ENCODE data around the gene AFF3. TPM values are rescaled to one million over a fixed set of nuclear protein-coding genes. Genes with fewer than 3 reads are reported as not detected.
"Not testable (repeated sequence)": the region's sequence is repeated elsewhere in the genome, so short reads cannot be mapped to it uniquely, and the experiment has no call there.

Gene AFF3
- total RNA-seq, 4 donors from 2014 or later = 3.1 to 5.0 (median 3.7) TPM

DNA sequence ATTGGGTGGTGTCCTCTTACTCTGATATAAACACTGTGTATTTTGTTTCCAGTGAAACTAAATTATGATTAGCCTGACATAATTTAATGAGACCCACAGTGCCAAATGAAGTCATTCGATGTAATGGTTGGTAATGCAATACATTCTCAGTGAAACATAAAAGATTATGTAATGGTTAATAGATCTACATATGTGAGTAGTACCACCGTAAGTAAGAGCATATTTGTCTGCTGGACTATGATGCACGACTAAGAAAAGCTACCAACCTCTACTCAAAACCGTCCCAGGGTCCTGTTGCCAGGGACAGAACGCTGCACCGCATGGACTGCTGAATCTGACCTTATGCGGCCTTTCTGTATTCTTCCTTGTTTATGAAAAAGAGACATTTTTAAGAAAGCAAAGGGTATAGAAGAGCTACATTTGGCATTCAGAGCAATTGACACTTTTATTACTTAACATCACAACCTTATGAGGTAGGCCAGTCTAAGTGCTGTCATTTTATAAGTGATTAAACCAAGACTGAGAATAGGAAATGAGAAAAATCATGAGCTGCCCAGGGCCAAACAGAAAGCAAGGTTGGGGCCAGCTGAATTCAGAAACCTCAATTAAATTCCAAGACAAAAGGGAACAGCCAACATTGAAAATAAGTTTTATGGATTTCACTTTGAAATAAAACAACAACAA is 44.6 kb downstream of the AFF3 start:
- not testable (repeated sequence) for H3K27me3 ChIP-seq; DNase-seq (ENCODE audit: low spot score in 2 of 2)
- no CpG with 5 or more reads among the region's 7 CpGs for WGBS

GRCh38 chr2:100095845-100096244 is 46.5 kb downstream of the AFF3 start:
- not testable (repeated sequence) for H3K4me3 ChIP-seq; H3K4me1 ChIP-seq; DNase-seq (ENCODE audit: low spot score in 2 of 2); H3K9me3 ChIP-seq; H3K27ac ChIP-seq; H3K27me3 ChIP-seq; H3K36me3 ChIP-seq
- WGBS = 95% methylated on average over 8 of the region's 10 CpGs

More for the DNA sequence above, 44.6 kb downstream of the AFF3 start:
- H3K9me3 ChIP-seq, H3K27ac ChIP-seq, H3K36me3 ChIP-seq, H3K4me3 ChIP-seq, H3K4me1 ChIP-seq: not testable (repeated sequence)

DNA sequence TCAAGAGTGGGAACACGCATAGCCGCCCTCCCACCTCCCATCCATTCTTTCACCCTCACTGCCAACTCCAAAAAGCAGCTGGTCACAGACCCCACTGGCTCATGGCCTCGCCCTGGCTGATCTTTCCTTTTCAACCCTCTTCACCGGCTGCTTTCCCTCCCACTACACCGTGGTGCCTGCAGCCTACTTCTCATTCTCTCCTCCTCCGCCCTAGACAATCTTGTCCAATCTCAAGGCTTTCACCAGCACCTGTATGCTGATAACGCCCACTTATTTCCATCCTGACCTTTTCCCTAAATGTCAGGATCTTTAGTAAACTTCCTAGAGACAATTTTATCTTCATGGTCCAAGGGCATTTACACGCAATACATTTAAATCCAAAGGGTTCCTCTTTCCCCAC is 50.6 kb downstream of the AFF3 start:
- WGBS = 86% methylated on average over 6 of the region's 8 CpGs
- not testable (repeated sequence) for H3K9me3 ChIP-seq; DNase-seq (ENCODE audit: low spot score in 2 of 2); H3K27me3 ChIP-seq; H3K36me3 ChIP-seq; H3K27ac ChIP-seq; H3K4me3 ChIP-seq; H3K4me1 ChIP-seq

DNA sequence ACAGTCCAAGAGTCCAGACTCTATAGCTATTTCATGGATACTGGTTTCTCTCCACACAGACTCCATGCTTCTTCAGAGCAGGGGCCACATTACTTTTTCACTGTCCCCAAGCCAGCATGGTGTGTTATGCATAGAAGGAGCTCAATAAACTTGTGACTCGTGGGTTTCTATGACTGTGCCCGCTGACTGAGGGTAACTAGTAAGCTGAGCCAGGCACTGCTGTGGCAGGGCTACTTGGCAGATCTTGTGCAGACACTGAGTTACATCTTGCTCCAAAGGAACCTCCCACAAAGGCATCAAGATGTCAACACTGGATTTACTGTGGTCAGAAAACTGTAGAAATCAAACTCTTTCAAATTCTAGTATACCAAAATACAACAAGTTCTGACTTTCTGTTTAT is 56.6 kb downstream of the AFF3 start:
- not testable (repeated sequence) for DNase-seq (ENCODE audit: low spot score in 2 of 2); H3K9me3 ChIP-seq; H3K36me3 ChIP-seq; H3K4me3 ChIP-seq; H3K4me1 ChIP-seq; H3K27me3 ChIP-seq; H3K27ac ChIP-seq
- 83% methylated on average over 2 of the region's 2 CpGs for WGBS

- H3K27ac ChIP-seq = peak overlapping the region; percentile 24
- H3K9me3 ChIP-seq; H3K4me3 ChIP-seq; DNase-seq (ENCODE audit: low spot score in 2 of 2); H3K27me3 ChIP-seq; H3K36me3 ChIP-seq; H3K4me1 ChIP-seq: not testable (repeated sequence)
- 65% methylated on average over 16 of the region's 17 CpGs for WGBS
These were observed 58.8 kb downstream of the AFF3 start for GRCh38 chr2:100083421-100084216.

- DNase-seq (ENCODE audit: low spot score in 2 of 2); H3K9me3 ChIP-seq; H3K27me3 ChIP-seq; H3K27ac ChIP-seq; H3K4me1 ChIP-seq; H3K4me3 ChIP-seq; H3K36me3 ChIP-seq: not testable (repeated sequence)
- WGBS = 80% methylated on average over 1 of the region's 1 CpG
These were observed 60.0 kb downstream of the AFF3 start for GRCh38 chr2:100082302-100082978.

GRCh38 chr2:100077935-100078334 is 64.5 kb downstream of the AFF3 start:
- DNase-seq (ENCODE audit: low spot score in 2 of 2) = no peak
- Histone ChIP-seq H3K27ac (no peak overlapping the region), H3K9me3 (no peaks in the 10 kb centered on the region), H3K4me1 (peaks cover 2% of the 10 kb centered on the region), H3K36me3 (no peaks in the 10 kb centered on the region), H3K4me3 (no peak overlapping the region), H3K27me3 (no peaks in the 10 kb centered on the region)
- 92% methylated on average over 3 of the region's 3 CpGs for WGBS
- TF ChIP-seq CTCF (IDR thresholded peaks at IDR 0.05) (no peak), POLR2AphosphoS5 (IDR thresholded peaks at IDR 0.05) (no peak), POLR2A (IDR thresholded peaks at IDR 0.05) (no peak), EP300 (IDR thresholded peaks at IDR 0.05) (no peak)

DNA sequence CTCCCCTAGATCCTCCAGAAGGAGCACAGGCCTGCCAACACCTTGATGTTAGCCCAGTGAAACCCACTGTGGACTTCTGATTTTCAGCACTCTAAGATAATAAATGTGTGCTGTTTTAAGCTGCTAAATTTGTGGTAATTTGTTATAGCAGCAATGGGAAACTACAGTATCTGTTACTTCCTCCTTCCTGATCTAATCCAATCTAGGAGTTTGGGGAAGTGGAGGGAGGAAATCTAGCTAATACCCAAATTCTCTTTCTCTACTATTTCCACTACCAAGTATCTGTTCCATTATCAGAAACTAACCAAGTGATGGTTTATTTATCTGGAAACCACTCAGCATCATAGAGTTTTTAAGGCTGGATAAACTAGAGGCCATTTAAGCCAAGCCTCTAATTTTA is 64.9 kb downstream of the AFF3 start:
- Histone ChIP-seq H3K4me3 (no peak overlapping the region), H3K27ac (no peak overlapping the region), H3K9me3 (no peaks in the 10 kb centered on the region), H3K36me3 (no peaks in the 10 kb centered on the region), H3K27me3 (no peaks in the 10 kb centered on the region), H3K4me1 (no peaks in the 10 kb centered on the region)
- DNase-seq (ENCODE audit: low spot score in 2 of 2) = no peak
- no peak for TF ChIP-seq EP300 (IDR thresholded peaks at IDR 0.05)
- TF ChIP-seq POLR2AphosphoS5 (IDR thresholded peaks at IDR 0.05) = no peak
- no peak for TF ChIP-seq CTCF (IDR thresholded peaks at IDR 0.05)
- no peak for TF ChIP-seq POLR2A (IDR thresholded peaks at IDR 0.05)
